SK-N-MC (cell line): ENCODE measurements around the gene ABHD17B.

Experiments used
- DNase-seq: peaks from one replicate; pipeline ENCODE4 v3.0.0-alpha.2; 2011; ENCODE audit warnings: low read depth, low spot score
- H3K27ac ChIP-seq: fragments of 200-600 bp; sonication (generic); 2 replicates; pipeline ENCODE4 v1.5.1; 2016; ENCODE audit warnings: mixed run types
- H3K36me3 ChIP-seq: fragments of 200-600 bp; sonication (generic); 2 replicates; pipeline ENCODE4 v1.6.1; 2017; ENCODE audit warnings: antibody characterized with exemption, low read length, mixed read lengths; ENCODE audit not compliant: insufficient read depth
- H3K4me3 ChIP-seq: fragments of 200-600 bp; sonication (generic); 2 replicates; pipeline ENCODE4 v1.5.1; 2016
- H3K9ac ChIP-seq: fragments of 200-600 bp; sonication (generic); 2 replicates; pipeline ENCODE4 v1.8.0; 2017; ENCODE audit warnings: mixed run types, mixed read lengths; ENCODE audit not compliant: insufficient read length
- H3K9me3 ChIP-seq: fragments of 200-600 bp; sonication (generic); 2 replicates; pipeline ENCODE4 v1.6.1; 2017; ENCODE audit warnings: low read depth, mild to moderate bottlenecking, antibody characterized with exemption, low read length, moderate library complexity, mixed read lengths
- EZH2 ChIP-seq: fragments of 200-600 bp; sonication (generic); IDR thresholded peaks from one replicate; pipeline ENCODE4 v1.6.1; 2017; ENCODE audit warnings: antibody characterized with exemption
- FOXP2 ChIP-seq: optimal IDR thresholded peaks from 2 replicates; pipeline ENCODE3; 2011; ENCODE audit warnings: mild to moderate bottlenecking, moderate library complexity; ENCODE audit not compliant: insufficient read depth; ENCODE audit errors: extremely low read length, control extremely low read depth
- POLR2AphosphoS5 ChIP-seq: IDR thresholded peaks from 2 replicates; pipeline ENCODE4 v1.6.1; 2012; ENCODE audit warnings: mild to moderate bottlenecking, low read depth, low read length, borderline replicate concordance

Gene ABHD17B

GRCh38 chr9:71830929-71831328, 80.1 kb downstream of the ABHD17B start:
- H3K9ac ChIP-seq, result no peak overlapping the region
- TF ChIP-seq EZH2 (no peak), FOXP2 (no peak), POLR2AphosphoS5 (no peak)
- H3K27ac ChIP-seq, result no peak overlapping the region
- DNase-seq, result no peak
- no peaks in the 10 kb centered on the region for H3K9me3 ChIP-seq
- no peaks in the 10 kb centered on the region for H3K36me3 ChIP-seq
- H3K4me3 ChIP-seq, result no peak overlapping the region

- TF ChIP-seq FOXP2 (no peak), POLR2AphosphoS5 (no peak), EZH2 (no peak)
- DNase-seq, result no peak
- Histone ChIP-seq H3K9ac (no peak overlapping the region), H3K9me3 (no peaks in the 10 kb centered on the region), H3K36me3 (no peaks in the 10 kb centered on the region), H3K27ac (no peak overlapping the region), H3K4me3 (no peak overlapping the region)
Observed at GRCh38 chr9:71830153-71830552, 80.8 kb downstream of the ABHD17B start.

GRCh38 chr9:71826279-71826678, 84.7 kb downstream of the ABHD17B start:
- H3K4me3 ChIP-seq, result no peak overlapping the region
- H3K27ac ChIP-seq, result no peak overlapping the region
- no peak for DNase-seq
- H3K9ac ChIP-seq, result no peak overlapping the region
- no peaks in the 10 kb centered on the region for H3K9me3 ChIP-seq
- H3K36me3 ChIP-seq, result no peaks in the 10 kb centered on the region
- no peak for TF ChIP-seq FOXP2
- no peak for TF ChIP-seq EZH2
- TF ChIP-seq POLR2AphosphoS5, result no peak

- Histone ChIP-seq H3K4me3 (no peak overlapping the region), H3K27ac (no peak overlapping the region), H3K9ac (no peak overlapping the region), H3K36me3 (no peaks in the 10 kb centered on the region), H3K9me3 (no peaks in the 10 kb centered on the region)
- TF ChIP-seq EZH2, result no peak
- TF ChIP-seq POLR2AphosphoS5, result no peak
- no peak for TF ChIP-seq FOXP2
- DNase-seq, result no peak
Observed at GRCh38 chr9:71824257-71824656, 86.7 kb downstream of the ABHD17B start.

GRCh38 chr9:71822935-71823334, 88.1 kb downstream of the ABHD17B start:
- DNase-seq, result no peak
- Histone ChIP-seq H3K9me3 (no peaks in the 10 kb centered on the region), H3K27ac (no peak overlapping the region), H3K36me3 (no peaks in the 10 kb centered on the region), H3K9ac (no peak overlapping the region), H3K4me3 (no peak overlapping the region)
- TF ChIP-seq FOXP2 (no peak), POLR2AphosphoS5 (no peak), EZH2 (no peak)

GRCh38 chr9:71822456-71822855, 88.5 kb downstream of the ABHD17B start:
- Histone ChIP-seq H3K9me3 (no peaks in the 10 kb centered on the region), H3K4me3 (no peak overlapping the region), H3K36me3 (no peaks in the 10 kb centered on the region), H3K9ac (peak overlapping the region; percentile 7), H3K27ac (no peak overlapping the region)
- TF ChIP-seq FOXP2, result no peak
- TF ChIP-seq EZH2, result no peak
- no peak for TF ChIP-seq POLR2AphosphoS5
- no peak for DNase-seq

- no peak overlapping the region for H3K9ac ChIP-seq
- H3K9me3 ChIP-seq, result no peaks in the 10 kb centered on the region
- no peak overlapping the region for H3K27ac ChIP-seq
- H3K4me3 ChIP-seq, result no peak overlapping the region
- no peaks in the 10 kb centered on the region for H3K36me3 ChIP-seq
- no peak for TF ChIP-seq POLR2AphosphoS5
- TF ChIP-seq FOXP2, result no peak
- no peak for TF ChIP-seq EZH2
- no peak for DNase-seq
Observed at GRCh38 chr9:71821405-71821804, 89.6 kb downstream of the ABHD17B start.

GRCh38 chr9:71820403-71820921, 90.5 kb downstream of the ABHD17B start:
- H3K4me3 ChIP-seq, result no peak overlapping the region
- no peak for DNase-seq
- TF ChIP-seq POLR2AphosphoS5, result no peak
- no peak for TF ChIP-seq EZH2
- no peak for TF ChIP-seq FOXP2
- no peak overlapping the region for H3K9ac ChIP-seq
- no peaks in the 10 kb centered on the region for H3K36me3 ChIP-seq
- no peaks in the 10 kb centered on the region for H3K9me3 ChIP-seq
- H3K27ac ChIP-seq, result no peak overlapping the region

GRCh38 chr9:71819115-71819739, 91.8 kb downstream of the ABHD17B start:
- Histone ChIP-seq H3K4me3 (no peak overlapping the region), H3K9ac (no peak overlapping the region), H3K27ac (no peak overlapping the region), H3K36me3 (no peaks in the 10 kb centered on the region), H3K9me3 (no peaks in the 10 kb centered on the region)
- DNase-seq, result no peak
- TF ChIP-seq POLR2AphosphoS5 (no peak), EZH2 (no peak), FOXP2 (no peak)
